Pancreas (tissue), 10 donors: ENCODE data around the gene NR5A2. TPM values are rescaled to one million over a fixed set of nuclear protein-coding genes. Genes with fewer than 3 reads are reported as not detected.

Experiments used
- ATAC-seq, 4 donors: fragments of 200-7000 bp; cut with Tn5 transposase; one replicate each; pipeline versions ENCODE4 v1.8.0 to v1.9.1; 2020; ENCODE audit warnings: mild to moderate bottlenecking in 4 of 4, moderate library complexity in 4 of 4
- DNase-seq, 6 donors: peaks; one replicate each; pipeline ENCODE4 v3.0.0-alpha.2; 2020
- FAIRE-seq: peaks from 2 replicates; lab custom pipeline; 2012; peaks lifted over from hg19 to GRCh38; lab: Jason Lieb, UNC
- H3K27ac ChIP-seq, 4 donors: fragments of 200-600 bp; sonication (generic); 1 replicate in 3 of 4; 2 replicates in 1 of 4; pipeline versions ENCODE4 v1.5.0 to v1.8.0; 2020
- H3K27me3 ChIP-seq, 4 donors: fragments of 200-600 bp; one replicate each; pipeline ENCODE4 v1.8.0; 2021
- H3K36me3 ChIP-seq, 3 donors: fragments of 200-600 bp; sonication (generic) in 1 of 3; one replicate each; pipeline versions ENCODE4 v1.5.0 to v1.8.0; 2020 to 2021
- H3K4me1 ChIP-seq, 3 donors: fragments of 200-600 bp; one replicate each; pipeline ENCODE4 v1.8.0; 2021
- H3K4me3 ChIP-seq, 4 donors: fragments of 200-600 bp; sonication (generic) in 2 of 4; one replicate each; pipeline versions ENCODE4 v1.5.0 to v1.8.0; 2020 to 2021
- H3K9me3 ChIP-seq, 4 donors: fragments of 200-600 bp; one replicate each; pipeline ENCODE4 v1.8.0; 2021
- CTCF ChIP-seq, 4 donors: fragments of 200-600 bp; sonication (generic) in 3 of 4; IDR thresholded peaks; one replicate each; pipeline versions ENCODE4 v1.5.0 to v1.8.0; 2021; ENCODE audit warnings: antibody characterized with exemption in 4 of 4
- WGBS, 2 donors: extraction: QIAGEN DNeasy Blood & Tissue Kit; methylation state at CpG; one replicate each; pipeline ENCODE4 v1.1.7; 2013; 5-methylcytosine and 5-hydroxymethylcytosine counted together
- intact Hi-C, 3 donors: fragments of 100-400 bp; cut with DNase I; formaldehyde crosslinking; loops; one replicate each; pipeline versions ENCODE4 v1.11.1 to v1.14.2; 2022
- polyA plus RNA-seq, 2 donors: library from polyadenylated mRNA; stranded (reverse); fragments of 200-250 nt; gene quantifications; one replicate each; pipeline ENCODE4 v1.2.3, GENCODE V29; 2013
- total RNA-seq, 6 donors: library from RNA; stranded (reverse); fragmentation: NEBNext Ultra II Directional in 4 of 6; extraction: Animal tissue kit (Norgen Biotek cat#: 25700) in 4 of 6; gene quantifications; one replicate each; pipeline versions ENCODE4 v1.2.1 to v1.2.4, GENCODE V29; 2021 to 2023
- donor health status: healthy with polysubstance abuse.
- donor health status: DM: no; HTN: no; CAD: no; lungs with moderate emphysema.
- donor health status: DM: no; HTN: no; CAD: no.
- donor health status: control.
- donor health status: control.
- donor health status: Bipolar disorder and iron deficiency.
- donor health status: DM: yes; HTN: yes; CAD: no.
- donor health status: DM: no; HTN: no; CAD: no.
- donor health status: DM: no; HTN: no; CAD: no.
- donor health status: DM: yes; HTN: yes; CAD: no.

Gene NR5A2
- total and polyA plus RNA-seq, 8 donors, result 28.3 to 114 (median 82.5) TPM

- Histone ChIP-seq H3K4me3 (no peak overlapping the region), H3K27ac (no peak overlapping the region), H3K27me3 (no peaks in the 10 kb centered on the region), H3K9me3 (no peaks in the 10 kb centered on the region), H3K4me1 (no peaks in the 10 kb centered on the region), H3K36me3 (no peaks in the 10 kb centered on the region)
- FAIRE-seq (no peak), ATAC-seq (no peak), DNase-seq (no peak)
- 91 to 97% methylated on average over 4 of the region's 4 CpGs for WGBS, 2 donors
- TF ChIP-seq CTCF (IDR thresholded peaks at IDR 0.05), result no peak
- intact Hi-C loops, result no loop called here
These were observed 196.1 kb downstream of the NR5A2 start for GRCh38 chr1:200223613-200224012.

GRCh38 chr1:200224315-200224714 is 196.8 kb downstream of the NR5A2 start:
- Histone ChIP-seq H3K27me3 (no peaks in the 10 kb centered on the region), H3K36me3 (no peaks in the 10 kb centered on the region), H3K27ac (no peak overlapping the region), H3K9me3 (no peaks in the 10 kb centered on the region), H3K4me3 (no peak overlapping the region), H3K4me1 (no peaks in the 10 kb centered on the region)
- TF ChIP-seq CTCF (IDR thresholded peaks at IDR 0.05), result no peak
- WGBS, 2 donors, result 80 to 85% methylated on average over 4 of the region's 4 CpGs
- FAIRE-seq (no peak), DNase-seq (no peak), ATAC-seq (no peak)
- intact Hi-C loops, result no loop called here

- no peak for TF ChIP-seq CTCF (IDR thresholded peaks at IDR 0.05)
- Histone ChIP-seq H3K36me3 (no peaks in the 10 kb centered on the region), H3K27me3 (no peaks in the 10 kb centered on the region), H3K4me3 (no peak overlapping the region), H3K9me3 (no peaks in the 10 kb centered on the region), H3K4me1 (no peaks in the 10 kb centered on the region), H3K27ac (no peak overlapping the region)
- DNase-seq, result no peak
- intact Hi-C loops, result no loop called here
- ATAC-seq, result no peak
- no peak for FAIRE-seq
- WGBS, 2 donors, result 63 to 70% methylated on average over 11 of the region's 11 CpGs
These were observed 198.9 kb downstream of the NR5A2 start for GRCh38 chr1:200226268-200226968.

- no peak for ATAC-seq
These were observed 199.4 kb downstream of the NR5A2 start for GRCh38 chr1:200226969-200227303.

More at GRCh38 chr1:200226969-200227303, 199.4 kb downstream of the NR5A2 start:
- Histone ChIP-seq H3K9me3 (no peaks in the 10 kb centered on the region), H3K4me1 (no peaks in the 10 kb centered on the region), H3K27me3 (no peaks in the 10 kb centered on the region), H3K36me3 (no peaks in the 10 kb centered on the region), H3K4me3 (no peak overlapping the region), H3K27ac (no peak overlapping the region)
- intact Hi-C loops, result no loop called here
- WGBS, 2 donors, result 89 to 90% methylated on average over 1 of the region's 1 CpG
- no peak for TF ChIP-seq CTCF (IDR thresholded peaks at IDR 0.05)
- no peak for FAIRE-seq
- no peak for DNase-seq
